ENCODE measurements around the gene KRTAP10-6.
"Not testable (repeated sequence)": the region's sequence is repeated elsewhere in the genome, so short reads cannot be mapped to it uniquely, and the experiment has no call there.

KRTAP10-6 gene, protein sequence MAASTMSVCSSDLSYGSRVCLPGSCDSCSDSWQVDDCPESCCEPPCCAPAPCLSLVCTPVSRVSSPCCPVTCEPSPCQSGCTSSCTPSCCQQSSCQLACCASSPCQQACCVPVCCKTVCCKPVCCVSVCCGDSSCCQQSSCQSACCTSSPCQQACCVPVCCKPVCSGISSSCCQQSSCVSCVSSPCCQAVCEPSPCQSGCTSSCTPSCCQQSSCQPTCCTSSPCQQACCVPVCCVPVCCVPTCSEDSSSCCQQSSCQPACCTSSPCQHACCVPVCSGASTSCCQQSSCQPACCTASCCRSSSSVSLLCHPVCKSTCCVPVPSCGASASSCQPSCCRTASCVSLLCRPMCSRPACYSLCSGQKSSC

DNA sequence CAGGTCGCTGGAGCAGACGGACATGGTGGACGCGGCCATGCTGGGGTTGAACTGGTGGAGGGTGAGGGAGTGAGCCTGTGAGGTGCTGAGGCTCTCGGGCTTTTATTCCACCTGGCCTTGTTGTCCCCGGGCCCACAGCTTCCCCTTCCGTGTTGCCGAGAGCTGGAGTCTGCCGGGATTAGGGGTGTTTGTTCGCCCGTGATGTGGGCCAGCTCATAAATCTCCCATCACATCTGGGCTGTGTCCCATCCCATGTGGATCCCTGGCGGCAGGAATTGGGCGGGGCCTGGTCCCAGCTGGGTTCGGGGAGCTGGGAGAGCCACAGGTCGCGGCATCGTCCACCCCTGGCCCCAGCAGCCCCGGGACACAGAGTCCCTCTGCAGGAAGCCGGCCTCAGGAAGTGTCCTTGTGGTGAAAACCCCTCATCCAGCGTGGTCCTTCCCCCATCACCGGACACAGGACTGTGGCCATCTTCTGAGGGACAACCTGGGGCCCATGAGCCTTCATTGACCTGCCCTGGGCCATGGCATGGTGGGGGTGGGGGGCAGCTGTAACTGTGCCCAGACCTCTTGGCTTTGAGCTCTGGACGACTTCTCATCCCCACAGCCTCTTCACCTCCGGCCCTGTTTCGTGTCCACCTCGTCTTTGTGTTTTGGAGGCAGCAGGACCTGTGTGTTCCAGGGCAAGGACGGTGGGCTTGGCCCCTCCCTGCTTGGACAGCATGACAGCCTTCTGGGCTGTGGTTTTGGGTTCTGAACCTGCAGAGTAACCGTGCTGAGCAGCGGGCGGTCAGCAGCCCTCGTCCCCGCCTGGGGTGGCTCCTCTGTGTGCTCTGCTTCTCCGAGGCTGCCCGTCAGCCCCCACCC lies at the start of gene KRTAP10-6:
KRTAP10-6 (minus strand) TSS at position 60 of the 866 bp plus-strand sequence; CDS start at position 39, 21 bp downstream.
- DNase-seq = no peak

DNA sequence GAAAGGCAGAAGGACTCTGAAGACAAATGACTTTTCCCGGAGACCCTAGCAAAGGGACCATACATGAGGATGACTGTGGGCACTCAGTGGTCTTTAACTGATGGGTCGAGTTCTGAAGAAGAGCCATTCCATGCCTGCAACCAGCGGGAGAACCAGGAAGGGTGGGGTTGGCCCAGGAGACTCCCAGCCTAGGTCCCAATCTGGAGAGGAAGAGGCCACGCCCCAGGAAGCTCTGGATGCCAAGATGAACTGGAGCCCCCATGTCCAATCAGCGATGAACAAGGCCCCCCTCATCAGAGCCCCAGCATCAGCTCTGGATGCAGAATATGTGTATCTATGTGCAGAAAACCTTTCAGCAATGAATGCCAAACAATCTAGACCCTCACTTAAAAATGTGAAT lies 48.5 kb upstream of the KRTAP10-6 start:
- DNase-seq = no peak

DNA sequence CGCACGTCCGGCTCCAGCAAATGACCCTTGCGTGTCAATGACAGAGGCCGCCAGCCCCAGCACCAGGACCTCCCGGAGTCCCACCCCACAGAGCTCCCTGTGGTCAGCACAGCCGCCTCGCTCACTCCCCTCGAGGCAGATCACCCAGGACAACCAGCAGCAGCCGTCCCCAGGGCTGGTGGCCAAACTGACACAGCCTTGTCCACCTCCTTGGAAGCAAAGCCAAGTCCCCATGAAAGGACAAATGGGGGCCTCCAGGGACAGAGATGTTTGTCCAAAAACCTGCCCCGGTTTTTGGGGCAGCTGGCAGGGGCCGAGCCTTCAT lies 47.0 kb upstream of the KRTAP10-6 start:
- no peak for DNase-seq

DNA sequence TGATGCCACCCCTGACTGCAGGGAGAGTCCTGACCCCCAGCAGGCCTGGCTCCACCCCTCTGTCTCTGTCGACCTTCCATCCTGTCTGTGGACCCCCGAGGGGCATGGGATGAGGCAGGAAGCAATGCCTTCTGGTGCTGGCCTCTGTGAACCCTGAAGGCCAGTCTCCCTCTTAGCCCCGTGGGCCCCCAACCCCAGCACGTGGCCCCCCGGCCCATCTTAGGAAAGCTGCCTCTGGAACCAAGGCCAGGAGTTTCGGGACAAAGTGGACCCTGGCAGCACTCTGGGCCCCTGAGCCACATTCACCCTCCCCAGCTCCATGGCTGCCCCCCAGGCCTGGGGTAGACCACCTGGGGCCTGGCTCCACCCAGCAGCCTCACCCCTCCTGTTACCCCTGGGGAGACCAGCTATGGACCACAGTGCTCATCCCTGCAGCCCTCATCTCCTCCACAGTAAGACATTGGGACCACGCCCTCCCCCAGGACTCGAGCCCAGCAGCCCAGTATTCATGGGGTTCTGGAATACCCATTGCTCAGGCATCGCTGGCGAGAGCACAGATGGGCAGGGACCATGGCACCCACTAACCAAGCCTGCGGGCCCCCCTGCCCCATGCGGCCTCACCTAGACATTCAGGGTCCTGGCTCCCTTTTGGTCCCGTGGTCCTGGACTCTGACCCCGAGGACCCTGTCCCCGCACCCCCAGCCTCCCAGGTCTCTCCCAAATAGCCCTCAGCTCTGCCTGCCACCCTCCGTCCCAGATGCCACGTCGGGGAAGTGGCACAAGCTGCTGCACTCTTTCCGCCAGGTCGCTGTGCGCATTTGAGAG lies 46.4 kb upstream of the KRTAP10-6 start:
- DNase-seq = not testable (repeated sequence)

DNA sequence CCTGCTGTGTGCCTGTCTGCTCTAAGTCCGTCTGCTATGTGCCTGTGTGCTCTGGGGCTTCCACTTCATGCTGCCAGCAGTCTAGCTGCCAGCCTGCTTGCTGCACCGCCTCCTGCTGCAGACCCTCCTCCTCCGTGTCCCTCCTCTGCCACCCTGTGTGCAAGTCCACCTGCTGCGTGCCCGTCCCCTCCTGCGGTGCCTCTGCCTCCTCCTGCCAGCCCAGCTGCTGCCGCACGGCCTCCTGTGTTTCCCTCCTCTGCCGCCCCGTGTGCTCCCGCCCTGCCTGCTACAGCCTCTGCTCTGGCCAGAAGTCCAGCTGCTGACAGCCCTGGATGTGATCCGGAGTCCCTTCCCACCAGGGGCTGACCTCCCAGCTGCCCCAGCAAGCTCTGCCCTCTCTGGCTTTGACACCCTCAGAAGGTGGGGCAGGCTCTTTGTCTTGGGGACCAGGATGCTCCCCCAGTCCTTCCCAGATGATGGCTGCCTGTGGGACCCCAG lies 45.6 kb upstream of the KRTAP10-6 start:
- DNase-seq = not testable (repeated sequence)

DNA sequence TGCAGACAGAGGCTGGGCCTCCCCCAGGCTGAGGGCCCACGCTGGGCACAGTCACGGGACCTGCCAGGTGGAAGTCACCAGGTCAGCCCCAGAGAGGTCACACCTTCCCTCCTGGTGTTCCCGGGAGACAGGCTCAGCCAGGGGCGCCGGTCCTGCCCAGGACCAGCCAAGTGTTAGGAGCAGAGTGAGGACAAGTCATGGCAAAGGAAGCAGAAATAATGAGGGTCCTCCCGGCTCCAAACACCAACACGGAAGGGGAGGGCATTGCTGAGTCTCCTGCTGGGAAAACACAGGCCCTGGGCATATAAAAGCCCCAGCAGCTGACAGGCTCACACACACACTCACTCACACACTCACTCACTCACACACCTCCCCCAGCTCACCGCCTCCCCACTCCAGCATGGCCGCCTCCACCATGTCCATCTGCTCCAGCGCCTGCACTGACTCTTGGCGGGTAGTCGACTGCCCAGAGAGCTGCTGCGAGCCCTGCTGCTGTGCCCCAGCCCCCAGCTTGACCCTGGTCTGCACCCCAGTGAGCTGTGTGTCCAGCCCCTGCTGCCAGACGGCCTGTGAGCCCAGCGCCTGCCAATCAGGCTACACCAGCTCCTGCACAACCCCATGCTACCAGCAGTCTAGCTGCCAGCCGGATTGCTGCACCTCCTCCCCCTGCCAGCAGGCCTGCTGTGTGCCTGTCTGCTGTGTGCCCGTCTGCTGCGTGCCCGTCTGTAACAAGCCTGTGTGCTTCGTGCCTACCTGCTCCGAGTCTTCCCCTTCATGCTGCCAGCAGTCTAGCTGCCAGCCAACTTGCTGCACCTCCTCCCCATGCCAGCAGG lies 44.9 kb upstream of the KRTAP10-6 start, which contains the start of gene KRTAP10-10:
KRTAP10-10 (plus strand) TSS at position 339 of the 833 bp plus-strand sequence; CDS start at position 401, 62 bp downstream.
- DNase-seq = no peak

DNA sequence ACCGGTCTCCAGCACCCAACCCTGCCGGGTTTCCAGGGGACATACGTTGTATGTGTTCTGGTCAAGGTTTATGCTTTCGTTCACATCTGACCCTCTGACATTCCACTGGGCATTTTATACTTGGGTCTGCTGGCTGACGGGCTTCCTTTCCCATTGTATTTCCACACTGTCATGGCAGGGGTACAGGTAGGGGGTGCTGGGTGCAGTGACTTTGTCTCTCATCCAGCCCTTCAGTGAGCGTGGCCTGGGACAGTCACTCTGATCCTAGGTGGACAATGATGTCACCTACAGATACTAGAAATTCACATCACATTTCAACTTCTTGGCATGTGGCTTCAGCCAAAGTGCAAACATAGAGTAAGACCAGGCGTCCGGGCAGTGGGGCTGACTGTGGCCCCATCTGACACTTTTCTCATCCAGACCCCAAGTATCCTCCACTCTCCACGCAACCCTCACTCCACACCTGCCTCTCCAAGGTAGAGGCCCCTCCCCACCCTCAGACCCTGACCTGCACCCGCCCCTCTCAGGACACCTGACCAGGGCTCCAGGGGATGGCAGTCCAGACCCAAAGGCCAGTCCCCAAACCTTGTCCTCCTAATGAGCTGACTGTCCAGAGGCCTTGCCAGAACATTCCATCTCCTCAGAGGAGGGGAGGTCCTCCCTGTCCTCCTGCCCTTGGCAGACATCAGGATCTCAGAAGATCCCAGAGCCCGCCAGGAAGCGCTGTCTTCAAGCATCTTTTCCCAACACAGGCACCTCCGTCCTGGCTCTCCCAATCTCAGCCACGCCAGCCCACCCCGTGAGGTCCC lies 44.1 kb upstream of the KRTAP10-6 start:
- DNase-seq = no peak

DNA sequence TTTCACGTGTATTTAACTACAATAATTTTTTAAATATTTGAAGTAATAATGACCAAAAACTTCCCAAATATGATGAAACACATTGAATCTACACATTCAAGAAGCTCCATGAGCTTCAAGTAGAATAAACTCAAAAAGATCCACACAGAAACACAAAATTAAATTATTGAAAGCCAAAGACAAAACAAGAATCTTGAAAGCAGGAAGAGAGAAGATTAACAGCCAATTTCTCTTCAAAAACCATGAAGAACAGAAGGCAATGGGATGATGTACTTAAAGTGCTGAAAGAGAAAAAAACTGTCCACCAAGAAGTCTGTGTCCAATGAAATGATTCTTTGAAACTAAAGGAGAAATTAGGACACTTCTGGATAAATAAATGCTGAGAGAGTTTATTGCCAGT lies 39.8 kb upstream of the KRTAP10-6 start:
- no peak for DNase-seq

DNA sequence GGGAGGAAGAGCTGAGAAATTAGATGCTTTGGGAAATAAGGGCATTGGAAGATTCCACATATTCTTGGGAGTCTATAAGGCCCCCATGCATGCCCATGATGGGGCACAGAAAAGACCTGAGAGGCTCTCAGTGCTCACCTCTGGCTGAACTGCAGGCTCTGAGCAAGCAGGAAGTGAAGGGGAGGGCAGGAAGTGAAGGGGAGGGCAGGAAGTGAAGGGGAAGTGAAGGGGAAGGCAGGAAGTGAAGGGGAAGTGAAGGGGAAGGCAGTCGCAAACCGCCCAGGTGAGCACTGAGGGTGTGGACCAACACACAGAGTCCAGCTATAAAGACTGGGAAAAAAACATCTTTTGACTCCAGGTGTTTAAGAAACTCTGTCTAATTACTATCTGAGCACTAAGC lies 38.1 kb upstream of the KRTAP10-6 start:
- no peak for DNase-seq

DNA sequence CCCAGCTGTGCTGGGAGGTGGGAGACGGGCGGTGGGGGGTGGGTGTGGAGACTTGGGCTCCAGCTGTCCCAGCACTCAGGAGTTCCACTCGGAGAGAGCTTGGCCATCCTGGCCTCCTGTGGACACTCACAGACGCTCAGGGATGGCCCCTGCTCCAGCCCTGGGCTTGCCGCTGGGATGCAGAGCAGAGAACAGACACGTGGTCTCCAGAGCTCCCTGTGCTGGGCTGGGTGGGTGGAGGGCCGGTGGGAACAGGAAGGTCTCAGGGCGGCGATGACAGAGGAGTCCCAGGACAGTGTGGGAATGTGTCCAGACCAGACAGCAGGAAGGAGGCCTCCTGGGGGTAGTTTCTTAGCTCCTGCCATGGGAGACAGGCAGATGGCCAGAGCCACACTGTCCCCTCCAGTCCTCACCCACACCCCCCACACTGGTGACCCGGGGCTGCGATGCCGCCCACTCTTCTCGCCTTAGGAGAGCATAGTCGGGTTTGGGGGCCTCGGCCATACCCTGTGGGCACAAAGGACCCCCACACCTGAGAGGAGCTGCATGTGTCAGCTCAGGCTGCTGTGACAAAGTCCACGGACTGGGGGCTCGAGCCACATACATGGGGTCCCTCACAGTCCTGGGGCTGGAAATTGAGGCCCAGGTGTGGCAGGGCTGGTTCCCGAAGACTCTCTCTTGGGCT lies 36.5 kb upstream of the KRTAP10-6 start:
- DNase-seq = no peak

DNA sequence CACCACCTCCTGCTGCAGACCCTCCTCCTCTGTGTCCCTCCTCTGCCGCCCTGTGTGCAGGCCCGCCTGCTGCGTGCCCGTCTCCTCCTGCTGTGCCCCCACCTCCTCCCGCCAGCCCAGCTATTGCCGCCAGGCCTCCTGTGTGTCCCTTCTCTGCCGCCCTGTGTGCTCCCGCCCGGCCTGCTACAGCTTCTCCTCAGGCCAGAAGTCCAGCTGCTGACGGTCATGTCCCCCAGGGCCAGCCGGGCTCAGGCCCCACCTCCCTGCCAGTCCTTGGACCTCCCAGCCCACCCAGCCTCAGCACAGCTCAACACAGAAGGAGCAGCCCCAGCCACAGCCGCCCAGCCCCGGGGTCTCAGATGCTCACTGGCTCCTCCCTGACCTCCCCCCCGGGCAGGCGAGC lies 35.5 kb upstream of the KRTAP10-6 start:
- DNase-seq = not testable (repeated sequence)

DNA sequence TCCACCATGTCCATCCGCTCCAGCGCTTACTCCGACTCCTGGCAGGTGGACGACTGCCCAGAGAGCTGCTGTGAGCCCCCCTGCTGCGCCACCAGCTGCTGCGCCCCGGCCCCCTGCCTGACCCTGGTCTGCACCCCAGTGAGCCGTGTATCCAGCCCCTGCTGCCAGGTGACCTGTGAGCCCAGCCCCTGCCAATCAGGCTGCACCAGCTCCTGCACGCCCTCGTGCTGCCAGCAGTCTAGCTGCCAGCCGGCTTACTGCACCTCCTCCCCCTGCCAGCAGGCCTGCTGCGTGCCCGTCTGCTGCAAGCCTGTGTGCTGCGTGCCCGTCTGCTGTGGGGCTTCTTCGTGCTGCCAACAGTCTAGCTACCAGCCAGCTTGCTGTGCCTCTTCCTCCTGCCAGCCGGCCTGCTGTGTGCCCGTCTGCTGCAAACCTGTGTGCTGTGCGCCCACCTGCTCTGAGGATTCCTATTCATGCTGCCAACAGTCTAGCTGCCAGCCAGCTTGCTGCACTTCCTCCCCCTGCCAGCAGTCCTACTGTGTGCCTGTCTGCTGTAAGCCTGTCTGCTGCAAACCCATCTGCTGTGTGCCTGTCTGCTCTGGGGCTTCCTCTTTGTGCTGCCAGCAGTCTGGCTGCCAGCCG lies 35.0 kb upstream of the KRTAP10-6 start:
- DNase-seq = not testable (repeated sequence)

DNA sequence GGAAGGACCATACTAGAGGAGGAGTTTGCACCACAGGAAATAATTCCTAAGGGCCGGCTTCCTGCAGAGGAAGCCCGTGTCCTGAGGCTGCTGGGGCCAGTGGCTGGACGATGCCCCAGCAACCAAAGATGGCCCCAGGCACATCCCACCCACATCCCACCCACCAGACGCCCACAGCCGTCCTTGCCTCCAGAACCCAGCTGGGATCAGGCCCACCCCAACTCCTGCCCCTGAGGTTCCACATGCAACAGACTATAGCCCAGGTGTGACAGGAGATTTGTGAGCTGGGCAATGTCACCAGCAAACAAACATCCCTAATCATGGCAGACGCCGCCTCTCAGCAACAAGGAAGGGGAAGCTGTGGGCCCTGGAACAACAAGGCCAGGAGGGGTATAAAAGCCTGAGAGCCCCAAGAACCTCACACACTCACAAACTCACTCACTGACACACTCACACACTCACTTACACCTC lies 34.4 kb upstream of the KRTAP10-6 start, which contains the start of gene KRTAP10-9:
KRTAP10-9 (plus strand) TSS at position 421 of the 471 bp plus-strand sequence. CDS start 79 bp downstream, outside the sequence.
- no peak for DNase-seq

DNA sequence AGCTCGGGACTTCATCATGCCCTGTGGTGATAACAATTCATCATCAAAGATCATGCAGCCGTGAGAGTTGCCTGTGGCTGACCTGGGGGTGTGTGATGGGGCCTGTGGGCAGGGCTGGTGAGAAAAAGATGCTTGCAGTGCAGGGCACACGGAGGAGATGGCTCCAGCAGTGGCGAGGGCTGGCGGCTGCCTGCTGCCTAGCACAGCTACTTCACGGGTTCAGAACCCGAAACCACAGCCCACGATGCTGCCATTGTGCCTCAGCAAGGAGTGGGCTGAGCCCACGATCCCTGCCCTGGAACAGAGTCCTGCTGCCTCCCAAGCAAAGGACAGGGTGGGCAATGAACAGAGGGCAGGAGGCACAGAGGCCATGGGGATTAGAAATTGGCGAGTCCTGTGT lies 34.0 kb upstream of the KRTAP10-6 start:
- DNase-seq = no peak

DNA sequence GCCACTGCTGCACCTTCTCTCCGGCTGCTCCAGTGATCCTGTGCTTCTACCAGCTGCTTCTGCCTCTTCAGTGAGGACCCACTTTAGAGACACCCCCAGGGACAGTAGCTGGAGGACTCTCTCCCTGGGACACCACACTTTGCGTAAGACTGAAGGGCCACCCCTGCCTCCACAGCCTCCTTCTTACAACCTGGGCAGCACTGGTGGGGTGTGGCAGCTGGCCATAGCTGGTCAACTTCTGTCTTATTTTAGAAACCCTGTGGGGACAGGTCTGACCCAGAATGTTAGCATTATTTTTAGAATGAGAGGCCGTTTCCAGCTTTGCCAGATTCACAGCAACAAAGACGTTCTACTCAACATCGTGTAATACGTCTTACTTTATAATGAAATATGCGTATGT lies 33.5 kb upstream of the KRTAP10-6 start:
- no peak for DNase-seq

DNA sequence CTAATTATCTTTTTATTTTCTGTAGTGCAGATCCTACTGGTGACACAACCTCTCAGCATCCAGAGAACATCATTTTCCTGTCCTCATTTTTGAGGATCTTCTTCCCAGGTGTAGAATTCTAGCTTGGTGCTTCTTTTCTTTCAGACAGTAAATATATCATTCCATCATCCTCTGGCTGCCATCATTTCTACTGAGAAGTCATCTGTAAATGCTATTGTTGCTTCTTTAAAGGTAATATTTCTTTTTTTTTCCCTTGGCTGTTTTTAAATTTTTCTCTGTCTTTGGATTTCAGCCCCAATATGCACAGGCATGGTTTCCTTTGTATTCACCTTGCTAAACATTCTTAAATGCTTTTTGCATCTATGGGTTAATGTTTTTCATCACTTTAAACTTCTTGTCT lies 31.3 kb upstream of the KRTAP10-6 start:
- no peak for DNase-seq

DNA sequence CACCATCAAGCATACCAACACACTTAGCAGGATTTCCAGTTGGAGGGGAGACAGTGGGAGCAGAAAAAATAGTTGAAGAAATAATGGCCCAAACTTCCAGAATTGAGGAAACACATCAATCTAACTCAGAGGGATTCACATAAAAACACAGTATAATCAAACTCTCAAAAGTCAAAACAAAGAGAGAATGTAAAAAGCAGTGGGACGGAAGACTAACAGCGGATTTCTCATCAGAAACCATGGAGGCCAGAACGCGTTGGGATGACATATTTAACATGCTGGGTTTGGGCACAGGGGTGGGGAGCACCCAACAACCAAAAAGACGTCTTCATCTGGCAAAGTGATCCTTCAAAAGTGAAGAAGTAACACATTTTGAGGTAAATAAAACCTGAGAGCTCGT lies 27.6 kb upstream of the KRTAP10-6 start:
- DNase-seq = no peak

DNA sequence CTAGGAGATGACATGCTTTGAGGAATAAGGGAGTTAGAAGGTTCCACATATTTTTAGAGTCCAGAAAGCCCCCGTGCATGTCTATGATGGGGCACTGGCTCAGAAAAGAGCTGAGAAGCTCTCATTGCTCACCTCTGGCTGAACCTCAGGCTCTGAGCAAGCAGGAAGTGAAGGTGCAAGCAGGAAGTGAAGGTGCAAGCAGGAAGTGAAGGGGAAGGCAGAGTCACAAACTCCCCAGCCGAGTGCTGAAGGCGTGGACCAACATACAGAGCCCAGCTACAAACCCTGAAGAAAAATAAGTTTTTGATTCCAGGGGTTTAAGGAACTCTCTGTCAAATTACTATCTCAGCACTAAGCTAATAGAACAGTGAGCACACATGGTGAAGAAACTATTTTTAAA lies 26.6 kb upstream of the KRTAP10-6 start:
- DNase-seq = no peak

All from nucleus accumbens (tissue), 56 donors.